Right ventricle myocardium superior (tissue), 1 donor: ENCODE measurements around the gene LYPD4. TPM values are rescaled to one million over a fixed set of nuclear protein-coding genes. Genes with fewer than 3 reads are reported as not detected.
"Not testable (repeated sequence)": the region's sequence is repeated elsewhere in the genome, so short reads cannot be mapped to it uniquely, and the experiment has no call there.

Source experiments
- ATAC-seq: fragments of 200-7000 bp; cut with Tn5 transposase; one replicate; pipeline ENCODE4 v1.9.1; 2020; ENCODE audit warnings: mild to moderate bottlenecking; ENCODE audit not compliant: poor library complexity
- DNase-seq: peaks from one replicate; pipeline ENCODE4 v3.0.0-alpha.2; 2020
- intact Hi-C: fragments of 100-400 bp; cut with DNase I; formaldehyde crosslinking; loops from one replicate; pipeline ENCODE4 v1.11.2; 2022
- total RNA-seq: library from RNA; stranded (reverse); fragmentation: NEBNext Ultra II Directional; extraction: Animal tissue kit (Norgen Biotek cat#: 25700); gene quantifications from one replicate; pipeline ENCODE4 v1.2.1, GENCODE V29; 2021
- donor health status: DM: no; HTN: yes; CAD: no; lungs with severe emphysema.

Gene LYPD4
- total RNA-seq, 1 donor from 2014 or later = not detected

GRCh38 chr19:41811981-41812380 lies 32.5 kb downstream of the LYPD4 start:
- DNase-seq = no peak
- intact Hi-C loops = no loop called here
- ATAC-seq = no peak

GRCh38 chr19:41811036-41811435 lies 33.4 kb downstream of the LYPD4 start:
- ATAC-seq = peak; percentile 64
- DNase-seq = peak; percentile 49
- intact Hi-C loops = no loop called here

- intact Hi-C loops = no loop called here
- DNase-seq (no peak), ATAC-seq (no peak)
Observed at GRCh38 chr19:41810301-41810700, 34.2 kb downstream of the LYPD4 start.

GRCh38 chr19:41808663-41809566 lies 35.6 kb downstream of the LYPD4 start:
- ATAC-seq (peak; percentile 78), DNase-seq (peak; percentile 65)
- intact Hi-C loops = no loop called here

- ATAC-seq (no peak), DNase-seq (no peak)
- intact Hi-C loops = no loop called here
Observed at GRCh38 chr19:41807176-41807575, 37.3 kb downstream of the LYPD4 start.

- intact Hi-C loops = no loop called here
- no peak for DNase-seq
- ATAC-seq = no peak
Observed at GRCh38 chr19:41804336-41804735, 40.1 kb downstream of the LYPD4 start.

- ATAC-seq (no peak), DNase-seq (no peak)
- intact Hi-C loops = no loop called here
Observed at GRCh38 chr19:41802770-41803169, 41.7 kb downstream of the LYPD4 start.

GRCh38 chr19:41801792-41802211 lies 42.7 kb downstream of the LYPD4 start:
- intact Hi-C loops = no loop called here
- no peak for DNase-seq
- ATAC-seq = no peak

GRCh38 chr19:41801031-41801430 lies 43.5 kb downstream of the LYPD4 start:
- ATAC-seq (no peak), DNase-seq (no peak)
- intact Hi-C loops = no loop called here

- no peak for DNase-seq
- ATAC-seq = no peak
- intact Hi-C loops = no loop called here
Observed at GRCh38 chr19:41799444-41800000, 45.0 kb downstream of the LYPD4 start.

- no peak for ATAC-seq
- no peak for DNase-seq
- intact Hi-C loops = no loop called here
Observed at GRCh38 chr19:41796901-41797300, 47.6 kb downstream of the LYPD4 start.

- DNase-seq (no peak), ATAC-seq (no peak)
- intact Hi-C loops = no loop called here
Observed at GRCh38 chr19:41796362-41796761, 48.1 kb downstream of the LYPD4 start, which contains the start of gene CEACAM3. CEACAM3 (plus strand) TSS chr19:41796587; CDS start chr19:41796678, 91 bp downstream.

- peak; percentile 79 for ATAC-seq
- intact Hi-C loops = no loop called here
- DNase-seq = no peak
Observed at GRCh38 chr19:41795031-41795461, 49.4 kb downstream of the LYPD4 start.

GRCh38 chr19:41793414-41793727 lies 51.1 kb downstream of the LYPD4 start:
- no peak for DNase-seq
- intact Hi-C loops = no loop called here
- ATAC-seq = no peak

GRCh38 chr19:41792513-41793413 lies 51.7 kb downstream of the LYPD4 start:
- peak; percentile 70 for DNase-seq

GRCh38 chr19:41789053-41789452 lies 55.4 kb downstream of the LYPD4 start:
- ATAC-seq, DNase-seq, intact Hi-C loops: not testable (repeated sequence)

More at GRCh38 chr19:41792513-41793413, 51.7 kb downstream of the LYPD4 start:
- intact Hi-C loops = no loop called here
- ATAC-seq = no peak

- intact Hi-C loops, ATAC-seq, DNase-seq: not testable (repeated sequence)
Observed at GRCh38 chr19:41788518-41788917, 56.0 kb downstream of the LYPD4 start.
